MM.1S (cell line): ENCODE results near the gene NALCN.

Experiments used
- CTCF ChIP-seq: fragments of 300-600 bp; sonication (generic); IDR thresholded peaks from 2 replicates; pipeline ENCODE4 v1.5.1; 2016; ENCODE audit warnings: antibody characterized with exemption, low read length, mixed read lengths
- EZH2 ChIP-seq: fragments of 300-600 bp; sonication (generic); optimal IDR thresholded peaks from 2 replicates; pipeline ENCODE3; 2017; ENCODE audit warnings: low read depth, mild to moderate bottlenecking, antibody characterized with exemption, low read length, mixed read lengths

GRCh38 chr13:101450749-101451130, 34.4 kb upstream of the NALCN start:
- TF ChIP-seq CTCF (no peak), EZH2 (no peak)
